ENCODE data around the gene SPDYC. TPM values are rescaled to one million over a fixed set of nuclear protein-coding genes. Genes with fewer than 3 reads are reported as not detected.

Gene SPDYC
- total and polyA plus RNA-seq, 2 experiments from 2014 or later, result 0.27 TPM; not detected in 1

DNA sequence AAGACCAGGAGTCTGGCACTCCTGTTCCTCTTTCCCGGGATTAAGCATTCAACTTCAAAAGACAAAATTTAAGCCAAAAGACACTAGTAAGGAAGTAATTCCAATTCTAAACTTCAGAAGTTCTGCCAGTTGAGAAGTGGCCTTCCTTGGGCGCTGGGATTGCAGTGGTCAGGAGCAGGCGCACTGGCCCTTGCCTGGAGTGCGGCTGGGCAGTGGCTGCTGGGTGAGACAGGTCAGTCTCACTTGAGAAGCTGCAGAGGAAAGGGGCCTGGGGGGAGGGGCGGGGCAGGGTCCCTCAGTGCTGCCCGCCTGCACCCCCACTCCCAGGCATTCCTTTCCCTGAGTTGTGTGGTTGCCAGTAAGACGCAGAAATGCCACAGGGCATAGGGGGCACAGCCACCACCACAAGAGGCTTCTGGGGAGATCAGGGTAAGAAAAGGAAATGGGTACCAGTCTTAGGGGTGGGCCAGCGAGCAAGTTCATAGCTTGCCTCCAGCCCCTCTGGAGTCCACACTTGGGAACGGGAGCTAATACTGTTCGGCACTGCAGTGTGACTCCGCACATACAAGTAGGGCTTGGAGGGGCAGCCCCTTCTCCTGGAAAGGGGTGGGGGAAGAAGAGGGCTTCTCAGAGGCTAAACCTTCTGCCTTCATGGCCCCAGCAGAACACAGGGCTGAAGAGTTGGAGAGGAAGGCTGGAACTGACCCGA, 42.4 kb upstream of the SPDYC start:
- no peak for DNase-seq (ENCODE audit: low spot score)
- Histone ChIP-seq H2AFZ (no peak overlapping the region), H3K4me2 (no peak overlapping the region), H3K27ac (ENCODE audit: low read depth) (no peak overlapping the region), H3K27me3 (ENCODE audit: insufficient read depth) (no peaks in the 10 kb centered on the region), H3K4me1 (ENCODE audit: insufficient read depth) (peaks cover 4% of the 10 kb centered on the region; the same call in 1 of the 2 replicates), H3K79me2 (replicated peaks; ENCODE audit: insufficient read depth) (peaks cover 23% of the 10 kb centered on the region), H4K20me1 (replicated peaks; ENCODE audit: insufficient read depth) (peaks cover 3% of the 10 kb centered on the region; the same call in 1 of the 2 replicates), H3K36me3 (ENCODE audit: insufficient read depth) (peaks cover 6% of the 10 kb centered on the region), H3F3A (replicated peaks; ENCODE audit: low read depth) (peaks cover 10% of the 10 kb centered on the region; the same call in 1 of the 2 replicates), H3K4me3 (no peak overlapping the region), H3K9me2 (ENCODE audit: insufficient read depth) (no peaks in the 10 kb centered on the region)
- Mint-ChIP-seq H3K36me3 (ENCODE audit: low read depth) (peaks cover 54% of the 10 kb centered on the region), H3K27me3 (ENCODE audit: insufficient read depth, low read depth, poor library complexity) (peaks cover 3% of the 10 kb centered on the region), H3K4me1 (peaks cover 5% of the 10 kb centered on the region), H3K27ac (no peak overlapping the region), H3K9me3 (no peaks in the 10 kb centered on the region; the same call in 2 of the 3 replicates), H3K4me3 (no peak overlapping the region)
- no peak for TF ChIP-seq ZNF114 (CRISPR knock-in tag; IDR thresholded peaks at IDR 0.05)
- TF ChIP-seq ZNF331 (CRISPR knock-in tag; IDR thresholded peaks at IDR 0.05; ENCODE audit: low read depth), result no peak
- TF ChIP-seq, protein P1, sequence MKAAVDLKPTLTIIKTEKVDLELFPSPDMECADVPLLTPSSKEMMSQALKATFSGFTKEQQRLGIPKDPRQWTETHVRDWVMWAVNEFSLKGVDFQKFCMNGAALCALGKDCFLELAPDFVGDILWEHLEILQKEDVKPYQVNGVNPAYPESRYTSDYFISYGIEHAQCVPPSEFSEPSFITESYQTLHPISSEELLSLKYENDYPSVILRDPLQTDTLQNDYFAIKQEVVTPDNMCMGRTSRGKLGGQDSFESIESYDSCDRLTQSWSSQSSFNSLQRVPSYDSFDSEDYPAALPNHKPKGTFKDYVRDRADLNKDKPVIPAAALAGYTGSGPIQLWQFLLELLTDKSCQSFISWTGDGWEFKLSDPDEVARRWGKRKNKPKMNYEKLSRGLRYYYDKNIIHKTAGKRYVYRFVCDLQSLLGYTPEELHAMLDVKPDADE (IDR thresholded peaks at IDR 0.05), result no peak
- no peak for TF ChIP-seq CREB1 (CRISPR knock-in tag; IDR thresholded peaks at IDR 0.05; ENCODE audit: low read depth)
- no peak for TF ChIP-seq JUNB (IDR thresholded peaks at IDR 0.05; ENCODE audit: unreplicated experiment)
- TF ChIP-seq EZH2phosphoT487 (IDR thresholded peaks at IDR 0.05; ENCODE audit: unreplicated experiment), result no peak
- TF ChIP-seq EZH2 (IDR thresholded peaks at IDR 0.05; ENCODE audit: low read depth, unreplicated experiment), result no peak
- TF ChIP-seq, protein P2, sequence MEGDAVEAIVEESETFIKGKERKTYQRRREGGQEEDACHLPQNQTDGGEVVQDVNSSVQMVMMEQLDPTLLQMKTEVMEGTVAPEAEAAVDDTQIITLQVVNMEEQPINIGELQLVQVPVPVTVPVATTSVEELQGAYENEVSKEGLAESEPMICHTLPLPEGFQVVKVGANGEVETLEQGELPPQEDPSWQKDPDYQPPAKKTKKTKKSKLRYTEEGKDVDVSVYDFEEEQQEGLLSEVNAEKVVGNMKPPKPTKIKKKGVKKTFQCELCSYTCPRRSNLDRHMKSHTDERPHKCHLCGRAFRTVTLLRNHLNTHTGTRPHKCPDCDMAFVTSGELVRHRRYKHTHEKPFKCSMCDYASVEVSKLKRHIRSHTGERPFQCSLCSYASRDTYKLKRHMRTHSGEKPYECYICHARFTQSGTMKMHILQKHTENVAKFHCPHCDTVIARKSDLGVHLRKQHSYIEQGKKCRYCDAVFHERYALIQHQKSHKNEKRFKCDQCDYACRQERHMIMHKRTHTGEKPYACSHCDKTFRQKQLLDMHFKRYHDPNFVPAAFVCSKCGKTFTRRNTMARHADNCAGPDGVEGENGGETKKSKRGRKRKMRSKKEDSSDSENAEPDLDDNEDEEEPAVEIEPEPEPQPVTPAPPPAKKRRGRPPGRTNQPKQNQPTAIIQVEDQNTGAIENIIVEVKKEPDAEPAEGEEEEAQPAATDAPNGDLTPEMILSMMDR (conservative IDR thresholded peaks at IDR 0.05; ENCODE audit: low read depth in 2 of 2), result no peak
- TF ChIP-seq, protein P3, sequence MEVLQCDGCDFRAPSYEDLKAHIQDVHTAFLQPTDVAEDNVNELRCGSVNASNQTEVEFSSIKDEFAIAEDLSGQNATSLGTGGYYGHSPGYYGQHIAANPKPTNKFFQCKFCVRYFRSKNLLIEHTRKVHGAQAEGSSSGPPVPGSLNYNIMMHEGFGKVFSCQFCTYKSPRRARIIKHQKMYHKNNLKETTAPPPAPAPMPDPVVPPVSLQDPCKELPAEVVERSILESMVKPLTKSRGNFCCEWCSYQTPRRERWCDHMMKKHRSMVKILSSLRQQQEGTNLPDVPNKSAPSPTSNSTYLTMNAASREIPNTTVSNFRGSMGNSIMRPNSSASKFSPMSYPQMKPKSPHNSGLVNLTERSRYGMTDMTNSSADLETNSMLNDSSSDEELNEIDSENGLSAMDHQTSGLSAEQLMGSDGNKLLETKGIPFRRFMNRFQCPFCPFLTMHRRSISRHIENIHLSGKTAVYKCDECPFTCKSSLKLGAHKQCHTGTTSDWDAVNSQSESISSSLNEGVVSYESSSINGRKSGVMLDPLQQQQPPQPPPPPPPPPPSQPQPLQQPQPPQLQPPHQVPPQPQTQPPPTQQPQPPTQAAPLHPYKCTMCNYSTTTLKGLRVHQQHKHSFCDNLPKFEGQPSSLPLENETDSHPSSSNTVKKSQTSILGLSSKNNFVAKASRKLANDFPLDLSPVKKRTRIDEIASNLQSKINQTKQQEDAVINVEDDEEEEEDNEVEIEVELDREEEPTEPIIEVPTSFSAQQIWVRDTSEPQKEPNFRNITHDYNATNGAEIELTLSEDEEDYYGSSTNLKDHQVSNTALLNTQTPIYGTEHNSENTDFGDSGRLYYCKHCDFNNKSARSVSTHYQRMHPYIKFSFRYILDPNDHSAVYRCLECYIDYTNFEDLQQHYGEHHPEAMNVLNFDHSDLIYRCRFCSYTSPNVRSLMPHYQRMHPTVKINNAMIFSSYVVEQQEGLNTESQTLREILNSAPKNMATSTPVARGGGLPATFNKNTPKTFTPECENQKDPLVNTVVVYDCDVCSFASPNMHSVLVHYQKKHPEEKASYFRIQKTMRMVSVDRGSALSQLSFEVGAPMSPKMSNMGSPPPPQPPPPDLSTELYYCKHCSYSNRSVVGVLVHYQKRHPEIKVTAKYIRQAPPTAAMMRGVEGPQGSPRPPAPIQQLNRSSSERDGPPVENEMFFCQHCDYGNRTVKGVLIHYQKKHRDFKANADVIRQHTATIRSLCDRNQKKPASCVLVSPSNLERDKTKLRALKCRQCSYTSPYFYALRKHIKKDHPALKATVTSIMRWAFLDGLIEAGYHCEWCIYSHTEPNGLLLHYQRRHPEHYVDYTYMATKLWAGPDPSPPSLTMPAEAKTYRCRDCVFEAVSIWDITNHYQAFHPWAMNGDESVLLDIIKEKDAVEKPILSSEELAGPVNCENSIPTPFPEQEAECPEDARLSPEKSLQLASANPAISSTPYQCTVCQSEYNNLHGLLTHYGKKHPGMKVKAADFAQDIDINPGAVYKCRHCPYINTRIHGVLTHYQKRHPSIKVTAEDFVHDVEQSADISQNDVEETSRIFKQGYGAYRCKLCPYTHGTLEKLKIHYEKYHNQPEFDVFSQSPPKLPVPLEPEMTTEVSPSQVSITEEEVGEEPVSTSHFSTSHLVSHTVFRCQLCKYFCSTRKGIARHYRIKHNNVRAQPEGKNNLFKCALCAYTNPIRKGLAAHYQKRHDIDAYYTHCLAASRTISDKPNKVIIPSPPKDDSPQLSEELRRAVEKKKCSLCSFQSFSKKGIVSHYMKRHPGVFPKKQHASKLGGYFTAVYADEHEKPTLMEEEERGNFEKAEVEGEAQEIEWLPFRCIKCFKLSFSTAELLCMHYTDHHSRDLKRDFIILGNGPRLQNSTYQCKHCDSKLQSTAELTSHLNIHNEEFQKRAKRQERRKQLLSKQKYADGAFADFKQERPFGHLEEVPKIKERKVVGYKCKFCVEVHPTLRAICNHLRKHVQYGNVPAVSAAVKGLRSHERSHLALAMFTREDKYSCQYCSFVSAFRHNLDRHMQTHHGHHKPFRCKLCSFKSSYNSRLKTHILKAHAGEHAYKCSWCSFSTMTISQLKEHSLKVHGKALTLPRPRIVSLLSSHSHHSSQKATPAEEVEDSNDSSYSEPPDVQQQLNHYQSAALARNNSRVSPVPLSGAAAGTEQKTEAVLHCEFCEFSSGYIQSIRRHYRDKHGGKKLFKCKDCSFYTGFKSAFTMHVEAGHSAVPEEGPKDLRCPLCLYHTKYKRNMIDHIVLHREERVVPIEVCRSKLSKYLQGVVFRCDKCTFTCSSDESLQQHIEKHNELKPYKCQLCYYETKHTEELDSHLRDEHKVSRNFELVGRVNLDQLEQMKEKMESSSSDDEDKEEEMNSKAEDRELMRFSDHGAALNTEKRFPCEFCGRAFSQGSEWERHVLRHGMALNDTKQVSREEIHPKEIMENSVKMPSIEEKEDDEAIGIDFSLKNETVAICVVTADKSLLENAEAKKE (CRISPR knock-in tag; IDR thresholded peaks at IDR 0.05), result no peak
- no peak for TF ChIP-seq POLR2AphosphoS5 (IDR thresholded peaks at IDR 0.05; ENCODE audit: low read depth)
- TF ChIP-seq STAT1 (IDR thresholded peaks at IDR 0.05; ENCODE audit: unreplicated experiment), result no peak
- TF ChIP-seq, protein P4, sequence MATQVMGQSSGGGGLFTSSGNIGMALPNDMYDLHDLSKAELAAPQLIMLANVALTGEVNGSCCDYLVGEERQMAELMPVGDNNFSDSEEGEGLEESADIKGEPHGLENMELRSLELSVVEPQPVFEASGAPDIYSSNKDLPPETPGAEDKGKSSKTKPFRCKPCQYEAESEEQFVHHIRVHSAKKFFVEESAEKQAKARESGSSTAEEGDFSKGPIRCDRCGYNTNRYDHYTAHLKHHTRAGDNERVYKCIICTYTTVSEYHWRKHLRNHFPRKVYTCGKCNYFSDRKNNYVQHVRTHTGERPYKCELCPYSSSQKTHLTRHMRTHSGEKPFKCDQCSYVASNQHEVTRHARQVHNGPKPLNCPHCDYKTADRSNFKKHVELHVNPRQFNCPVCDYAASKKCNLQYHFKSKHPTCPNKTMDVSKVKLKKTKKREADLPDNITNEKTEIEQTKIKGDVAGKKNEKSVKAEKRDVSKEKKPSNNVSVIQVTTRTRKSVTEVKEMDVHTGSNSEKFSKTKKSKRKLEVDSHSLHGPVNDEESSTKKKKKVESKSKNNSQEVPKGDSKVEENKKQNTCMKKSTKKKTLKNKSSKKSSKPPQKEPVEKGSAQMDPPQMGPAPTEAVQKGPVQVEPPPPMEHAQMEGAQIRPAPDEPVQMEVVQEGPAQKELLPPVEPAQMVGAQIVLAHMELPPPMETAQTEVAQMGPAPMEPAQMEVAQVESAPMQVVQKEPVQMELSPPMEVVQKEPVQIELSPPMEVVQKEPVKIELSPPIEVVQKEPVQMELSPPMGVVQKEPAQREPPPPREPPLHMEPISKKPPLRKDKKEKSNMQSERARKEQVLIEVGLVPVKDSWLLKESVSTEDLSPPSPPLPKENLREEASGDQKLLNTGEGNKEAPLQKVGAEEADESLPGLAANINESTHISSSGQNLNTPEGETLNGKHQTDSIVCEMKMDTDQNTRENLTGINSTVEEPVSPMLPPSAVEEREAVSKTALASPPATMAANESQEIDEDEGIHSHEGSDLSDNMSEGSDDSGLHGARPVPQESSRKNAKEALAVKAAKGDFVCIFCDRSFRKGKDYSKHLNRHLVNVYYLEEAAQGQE (IDR thresholded peaks at IDR 0.05; ENCODE audit: unreplicated experiment), result no peak
- no peak for TF ChIP-seq NANOG (IDR thresholded peaks at IDR 0.05; ENCODE audit: borderline replicate concordance)
- ATAC-seq, result no peak
